Esophagus muscularis mucosa (tissue), 4 donors: ENCODE data around the gene CPSF4. TPM values are rescaled to one million over a fixed set of nuclear protein-coding genes. Genes with fewer than 3 reads are reported as not detected.
A peak's percentile ranks its signal among the peaks of the same experiment; 100 is the strongest.

Source experiments
- DNase-seq: peaks from one replicate; pipeline ENCODE4 v3.0.0-alpha.2; 2017; ENCODE audit errors: extremely low spot score
- H3K27ac ChIP-seq, 4 donors: fragments of 200-600 bp; sonication (generic); replicated peaks in 1 of 4; 1 replicate in 3 of 4; 2 replicates in 1 of 4; pipeline ENCODE4 v1.5.1; 2016 to 2019; ENCODE audit warnings: mild to moderate bottlenecking in 1 of 4
- H3K27me3 ChIP-seq, 4 donors: fragments of 200-600 bp; sonication (generic); one replicate each; pipeline versions ENCODE4 v1.5.1 to v1.6.0; 2016 to 2019
- H3K36me3 ChIP-seq, 4 donors: fragments of 200-600 bp; sonication (generic); one replicate each; pipeline ENCODE4 v1.5.1; 2016 to 2019
- H3K4me1 ChIP-seq, 4 donors: fragments of 200-600 bp; sonication (generic); one replicate each; pipeline ENCODE4 v1.5.1; 2016 to 2019
- H3K4me3 ChIP-seq, 4 donors: fragments of 200-600 bp; sonication (generic); 1 replicate in 2 of 4; 2 replicates in 2 of 4; pipeline ENCODE4 v1.5.1; 2016 to 2019; ENCODE audit warnings: mild to moderate bottlenecking in 4 of 4, moderate library complexity in 1 of 4
- H3K9me3 ChIP-seq, 4 donors: fragments of 200-600 bp; sonication (generic); 1 replicate in 3 of 4; 2 replicates in 1 of 4; pipeline ENCODE4 v1.5.1; 2016 to 2019
- EP300 ChIP-seq: sonication (generic); formaldehyde crosslinking; IDR thresholded peaks from one replicate; pipeline ENCODE4 v1.6.1; 2017; ENCODE audit warnings: antibody characterized with exemption
- POLR2A ChIP-seq: fragments of 450-650 bp; IDR thresholded peaks from one replicate; pipeline ENCODE4 v1.6.1; 2017; ENCODE audit warnings: antibody characterized with exemption, moderate library complexity, mild to moderate bottlenecking, low read depth
- POLR2AphosphoS5 ChIP-seq, 2 donors: sonication (generic); formaldehyde crosslinking; IDR thresholded peaks; one replicate each; pipeline ENCODE4 v1.6.1; 2017; ENCODE audit warnings: antibody characterized with exemption in 2 of 2
- WGBS: methylation state at CpG from one replicate; pipeline ENCODE4 v1.1.5; 2018; 5-methylcytosine and 5-hydroxymethylcytosine counted together
- intact Hi-C: fragments of 100-400 bp; cut with DNase I; formaldehyde crosslinking; loops from one replicate; pipeline ENCODE4 v1.15.1; 2023
- total RNA-seq, 4 donors: library from RNA; depleted of rRNA; stranded (reverse); fragments of >200 nt; gene quantifications; one replicate each; pipeline versions ENCODE4 v1.1.0 to v1.2.1, GENCODE V29; 2016
- TF ChIP-seq, protein P1 (sequence below), 3 experiments: fragments of 200-600 bp in 2 of 3; fragments of 450-650 bp in 1 of 3; sonication (generic) in 2 of 3; IDR thresholded peaks; one replicate each; pipeline ENCODE4 v1.5.1; 2017 to 2019; ENCODE audit warnings: antibody characterized with exemption in 3 of 3, mild to moderate bottlenecking in 2 of 3, moderate library complexity in 1 of 3

The CPSF4 gene
- total RNA-seq, 4 donors from 2014 or later, result 19.1 to 25.3 (median 20.8) TPM

DNA sequence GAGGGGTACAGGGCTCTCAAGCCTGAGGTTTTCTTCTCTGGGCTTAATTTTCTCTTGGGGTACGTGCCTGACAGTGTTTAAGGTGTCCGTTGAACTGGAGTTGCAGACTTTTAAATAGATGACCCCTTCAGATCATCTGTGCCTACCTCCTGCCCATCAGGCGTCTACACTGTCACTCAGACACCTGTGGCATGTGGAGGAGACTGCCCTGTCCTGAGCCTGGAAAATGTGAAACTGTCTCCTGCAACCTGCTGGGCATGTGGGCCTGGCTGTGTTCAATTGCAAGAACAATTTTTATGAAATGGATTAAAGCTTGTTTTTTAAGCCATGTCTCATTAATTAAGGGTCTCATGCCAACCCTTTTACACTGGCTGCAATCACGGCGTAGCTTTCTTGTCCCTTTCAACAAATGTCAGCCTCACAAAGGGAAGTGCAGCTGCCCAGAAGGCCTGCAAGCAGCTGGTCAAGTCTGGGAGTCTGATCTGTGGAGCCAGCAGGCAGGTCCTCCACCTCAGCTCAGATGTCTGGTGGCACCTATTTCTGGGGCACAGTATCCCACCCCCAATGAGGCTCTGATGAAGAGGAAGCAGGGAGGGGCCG lies 18.4 kb downstream of the CPSF4 start:
- Histone ChIP-seq H3K27ac (no peak overlapping the region), H3K4me3 (no peak overlapping the region), H3K27me3 (no peaks in the 10 kb centered on the region), H3K4me1 (peaks cover 21 to 32% (median 26%) of the 10 kb centered on the region in 4 donors), H3K9me3 (no peaks in the 10 kb centered on the region), H3K36me3 (peaks cover 50 to 92% (median 84%) of the 10 kb centered on the region in 4 donors)
- WGBS, result 75% methylated on average over 6 of the region's 6 CpGs
- DNase-seq, result no peak
- intact Hi-C loops, result no loop called here
- TF ChIP-seq, protein P1, sequence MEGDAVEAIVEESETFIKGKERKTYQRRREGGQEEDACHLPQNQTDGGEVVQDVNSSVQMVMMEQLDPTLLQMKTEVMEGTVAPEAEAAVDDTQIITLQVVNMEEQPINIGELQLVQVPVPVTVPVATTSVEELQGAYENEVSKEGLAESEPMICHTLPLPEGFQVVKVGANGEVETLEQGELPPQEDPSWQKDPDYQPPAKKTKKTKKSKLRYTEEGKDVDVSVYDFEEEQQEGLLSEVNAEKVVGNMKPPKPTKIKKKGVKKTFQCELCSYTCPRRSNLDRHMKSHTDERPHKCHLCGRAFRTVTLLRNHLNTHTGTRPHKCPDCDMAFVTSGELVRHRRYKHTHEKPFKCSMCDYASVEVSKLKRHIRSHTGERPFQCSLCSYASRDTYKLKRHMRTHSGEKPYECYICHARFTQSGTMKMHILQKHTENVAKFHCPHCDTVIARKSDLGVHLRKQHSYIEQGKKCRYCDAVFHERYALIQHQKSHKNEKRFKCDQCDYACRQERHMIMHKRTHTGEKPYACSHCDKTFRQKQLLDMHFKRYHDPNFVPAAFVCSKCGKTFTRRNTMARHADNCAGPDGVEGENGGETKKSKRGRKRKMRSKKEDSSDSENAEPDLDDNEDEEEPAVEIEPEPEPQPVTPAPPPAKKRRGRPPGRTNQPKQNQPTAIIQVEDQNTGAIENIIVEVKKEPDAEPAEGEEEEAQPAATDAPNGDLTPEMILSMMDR (IDR thresholded peaks at IDR 0.05), result no peak
- no peak for TF ChIP-seq EP300
- TF ChIP-seq POLR2A, result no peak
- TF ChIP-seq POLR2AphosphoS5 (IDR thresholded peaks at IDR 0.05), result no peak

DNA sequence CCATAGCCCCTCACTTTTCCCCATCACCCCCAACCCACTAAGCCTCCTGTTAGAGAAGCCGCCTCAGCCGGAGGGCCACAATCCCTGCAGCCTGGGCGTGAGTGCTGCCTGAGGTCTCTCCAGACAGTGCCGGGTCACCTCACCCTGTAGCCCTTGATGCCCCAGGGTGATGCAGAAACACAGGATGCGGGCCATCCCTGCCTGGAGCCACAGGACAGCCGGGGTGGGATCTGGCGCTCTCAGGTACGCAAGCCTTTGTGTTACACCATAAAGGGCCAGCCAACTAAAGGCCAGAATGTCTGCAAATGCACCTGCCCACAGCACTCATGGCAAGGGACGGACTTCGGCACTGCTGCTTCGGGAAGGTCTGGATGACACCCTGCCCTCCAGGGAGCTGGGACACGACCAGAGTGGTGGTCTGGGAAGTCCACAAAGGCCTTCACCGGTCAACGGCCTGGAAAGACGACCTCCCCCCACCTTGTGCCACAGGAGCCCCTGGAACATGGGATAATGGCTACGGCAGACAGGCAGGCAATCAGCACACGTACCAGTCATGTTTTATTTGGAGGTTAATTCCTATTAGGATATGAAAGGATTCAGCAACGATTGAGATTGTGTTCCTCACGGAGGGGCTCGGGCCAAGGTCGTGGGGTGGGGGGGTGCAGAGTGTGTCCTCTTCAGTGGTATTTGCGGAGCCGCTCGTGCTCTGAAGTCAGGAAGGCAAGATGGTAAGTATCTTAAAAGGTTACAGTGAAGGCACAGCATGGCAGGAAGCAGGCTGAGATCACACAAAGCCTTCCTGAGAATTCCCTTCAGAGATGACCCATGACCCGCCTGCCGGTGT lies 19.1 kb downstream of the CPSF4 start:
- Histone ChIP-seq H3K4me3 (no peak overlapping the region), H3K4me1 (peaks cover 14 to 39% (median 31%) of the 10 kb centered on the region in 4 donors), H3K27ac (no peak overlapping the region), H3K27me3 (no peaks in the 10 kb centered on the region), H3K9me3 (no peaks in the 10 kb centered on the region), H3K36me3 (peaks cover 45 to 90% (median 77%) of the 10 kb centered on the region in 4 donors)
- intact Hi-C loops, result no loop called here
- 84% methylated on average over 20 of the region's 26 CpGs for WGBS
- no peak for DNase-seq
- TF ChIP-seq EP300, result no peak
- TF ChIP-seq, protein P1 (IDR thresholded peaks at IDR 0.05), result no peak
- TF ChIP-seq POLR2A, result no peak
- no peak for TF ChIP-seq POLR2AphosphoS5 (IDR thresholded peaks at IDR 0.05)

DNA sequence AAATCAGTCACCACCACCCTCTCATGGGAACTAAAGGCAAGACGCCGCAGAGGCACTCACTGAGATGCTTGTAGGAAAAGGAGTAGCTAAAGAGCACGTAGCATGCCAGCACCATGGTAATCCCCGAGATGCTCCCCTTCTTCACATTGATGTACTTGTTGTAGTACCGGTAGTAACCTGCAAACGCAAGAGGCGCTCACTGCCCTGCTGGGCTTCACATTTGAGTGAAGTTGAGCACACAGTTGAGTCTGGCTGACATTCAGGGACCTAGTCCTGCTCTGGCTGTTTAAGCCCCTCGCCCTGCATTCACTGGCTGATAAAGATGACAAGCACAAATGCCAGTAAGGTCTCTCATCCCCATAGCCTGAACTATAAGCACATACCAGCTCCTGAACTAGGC lies 20.3 kb downstream of the CPSF4 start:
- H3K27me3 ChIP-seq, result no peaks in the 10 kb centered on the region
- WGBS, result 73% methylated on average over 5 of the region's 8 CpGs
- intact Hi-C loops, result no loop called here
- no peak for DNase-seq
- H3K4me1 ChIP-seq, result peaks cover 22 to 52% (median 41%) of the 10 kb centered on the region in 4 donors
- H3K27ac ChIP-seq, result no peak overlapping the region
- TF ChIP-seq POLR2AphosphoS5 (IDR thresholded peaks at IDR 0.05) (no peak), POLR2A (no peak)
- TF ChIP-seq, protein P1 (IDR thresholded peaks at IDR 0.05), result peak in 1 of 3 experiments; percentile 9
- H3K4me3 ChIP-seq, result no peak overlapping the region
- no peaks in the 10 kb centered on the region for H3K9me3 ChIP-seq
- peaks cover 34 to 88% (median 70%) of the 10 kb centered on the region in 4 donors for H3K36me3 ChIP-seq

DNA sequence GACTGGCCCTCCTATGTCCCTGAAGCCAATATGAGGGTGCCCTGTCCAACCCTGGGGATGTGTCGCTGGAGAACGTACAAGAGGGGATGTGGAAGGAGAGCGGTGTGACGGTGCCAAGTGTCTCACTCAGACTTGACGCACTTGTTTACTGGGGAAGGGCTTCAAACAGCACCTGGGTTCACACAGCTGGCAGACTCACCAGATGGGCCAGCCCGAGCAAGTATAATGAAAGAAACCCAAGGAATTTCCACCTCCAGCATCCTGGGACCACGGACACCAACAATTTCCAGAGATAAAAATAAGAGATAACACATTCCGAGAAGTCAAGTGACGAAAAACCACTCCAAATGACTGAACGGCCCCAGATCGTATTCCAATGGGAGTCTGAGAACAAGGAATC lies 21.9 kb downstream of the CPSF4 start:
- peaks cover 36 to 67% (median 56%) of the 10 kb centered on the region in 4 donors for H3K4me1 ChIP-seq
- TF ChIP-seq, protein P1 (IDR thresholded peaks at IDR 0.05), result no peak
- TF ChIP-seq POLR2AphosphoS5 (IDR thresholded peaks at IDR 0.05) (no peak), POLR2A (no peak), EP300 (no peak)
- no peak for DNase-seq
- no peak overlapping the region for H3K27ac ChIP-seq
- no peak overlapping the region for H3K4me3 ChIP-seq
- intact Hi-C loops, result no loop called here
- H3K27me3 ChIP-seq, result no peaks in the 10 kb centered on the region
- H3K9me3 ChIP-seq, result no peaks in the 10 kb centered on the region
- peaks cover 26 to 77% (median 56%) of the 10 kb centered on the region in 4 donors for H3K36me3 ChIP-seq
- WGBS, result 89% methylated on average over 11 of the region's 11 CpGs
